Measurements from ENCODE around the gene RBBP6.
"Not testable (repeated sequence)": the region's sequence is repeated elsewhere in the genome, so short reads cannot be mapped to it uniquely, and the experiment has no call there.

The RBBP6 gene

GRCh38 chr16:24539295-24539849 is at the start of gene RBBP6:
Gene RBBP6, plus strand, starts transcription at chr16:24539566. Its CDS starts 1,061 bp downstream, at chr16:24540627.
- DNase-seq = peak; percentile 93

GRCh38 chr16:24490866-24491265 is 48.5 kb upstream of the RBBP6 start:
- no peak for DNase-seq

GRCh38 chr16:24491731-24492130 is 47.6 kb upstream of the RBBP6 start:
- no peak for DNase-seq

GRCh38 chr16:24493821-24494220 is 45.5 kb upstream of the RBBP6 start:
- no peak for DNase-seq

- DNase-seq = not testable (repeated sequence)
Observed at GRCh38 chr16:24495207-24495606, 44.2 kb upstream of the RBBP6 start.

- no peak for DNase-seq
Observed at GRCh38 chr16:24497440-24497839, 41.9 kb upstream of the RBBP6 start.

GRCh38 chr16:24499193-24499814 is 40.1 kb upstream of the RBBP6 start:
- DNase-seq = no peak

- peak; percentile 68 for DNase-seq
Observed at GRCh38 chr16:24504472-24505345, 34.7 kb upstream of the RBBP6 start.

GRCh38 chr16:24505959-24506358 is 33.4 kb upstream of the RBBP6 start:
- no peak for DNase-seq

GRCh38 chr16:24507959-24508480 is 31.3 kb upstream of the RBBP6 start:
- DNase-seq = no peak

- DNase-seq = no peak
Observed at GRCh38 chr16:24508614-24509013, 30.8 kb upstream of the RBBP6 start.

GRCh38 chr16:24509536-24509935 is 29.8 kb upstream of the RBBP6 start:
- no peak for DNase-seq

GRCh38 chr16:24511174-24511573 is 28.2 kb upstream of the RBBP6 start:
- no peak for DNase-seq

- DNase-seq = no peak
Observed at GRCh38 chr16:24511792-24512191, 27.6 kb upstream of the RBBP6 start.

GRCh38 chr16:24514096-24514495 is 25.3 kb upstream of the RBBP6 start:
- DNase-seq = no peak

- no peak for DNase-seq
Observed at GRCh38 chr16:24515186-24515585, 24.2 kb upstream of the RBBP6 start.

GRCh38 chr16:24516900-24517669 is 22.3 kb upstream of the RBBP6 start:
- peak; percentile 78 for DNase-seq

- DNase-seq = no peak
Observed at GRCh38 chr16:24518498-24518897, 20.9 kb upstream of the RBBP6 start.

- no peak for DNase-seq
Observed at GRCh38 chr16:24520983-24521382, 18.4 kb upstream of the RBBP6 start.

- no peak for DNase-seq
Observed at GRCh38 chr16:24522751-24523150, 16.6 kb upstream of the RBBP6 start.

- no peak for DNase-seq
Observed at GRCh38 chr16:24523569-24523968, 15.8 kb upstream of the RBBP6 start.

GRCh38 chr16:24524855-24525677 is 14.3 kb upstream of the RBBP6 start:
- DNase-seq = no peak

Data from CD4-positive, alpha-beta T cell treated with Interleukin-4 for 4 hours (primary cell).